H1 (cell line): ENCODE results near the gene DYRK1A. TPM values are rescaled to one million over a fixed set of nuclear protein-coding genes. Genes with fewer than 3 reads are reported as not detected.

Experiments used
- BACH1 ChIP-seq: IDR thresholded peaks from 2 replicates; pipeline ENCODE4 v1.6.1; 2012; ENCODE audit warnings: low read length, improper control_type of control experiment
- CBX5 ChIP-seq: fragments of 300-800, 300-1000 bp; sonication (generic); IDR thresholded peaks from 2 replicates; pipeline ENCODE4 v1.7.1; 2016; ENCODE audit warnings: antibody characterized with exemption, low read length, low read depth
- CHD2 ChIP-seq: IDR thresholded peaks from 2 replicates; pipeline ENCODE4 v1.6.1; 2012; ENCODE audit warnings: low read length, improper control_type of control experiment
- EZH2 ChIP-seq: fragments of 200-600 bp; sonication (generic); IDR thresholded peaks from 2 replicates; pipeline ENCODE4 v1.7.1; 2012; ENCODE audit warnings: low read depth, mild to moderate bottlenecking, moderate library complexity, low read length, inconsistent platforms; ENCODE audit not compliant: severe bottlenecking
- FOSL1 ChIP-seq: IDR thresholded peaks from 2 replicates; pipeline ENCODE4 v1.6.1; 2011; ENCODE audit warnings: mild to moderate bottlenecking, low read depth, low read length, moderate library complexity; ENCODE audit not compliant: insufficient read depth
- POU5F1 ChIP-seq: IDR thresholded peaks from 2 replicates; pipeline ENCODE4 v1.6.1; 2011; ENCODE audit warnings: low read depth, mild to moderate bottlenecking, low read length, moderate library complexity
- RAD21 ChIP-seq, 2 experiments: IDR thresholded peaks in 1 of 2; conservative IDR thresholded peaks in 1 of 2; 2 replicates each; pipeline ENCODE4 v1.6.1; 2011; ENCODE audit warnings: low read depth in 2 of 2, low read length in 2 of 2, improper control_type of control experiment in 1 of 2, inconsistent platforms in 1 of 2, mild to moderate bottlenecking in 1 of 2, moderate library complexity in 1 of 2
- SAP30 ChIP-seq: fragments of 300-600 bp; sonication (generic); IDR thresholded peaks from 2 replicates; pipeline ENCODE4 v1.7.1; 2012; ENCODE audit warnings: low read length, moderate library complexity, mild to moderate bottlenecking, inconsistent platforms; ENCODE audit not compliant: insufficient read depth, insufficient replicate concordance
- SRF ChIP-seq: IDR thresholded peaks from 2 replicates; pipeline ENCODE4 v1.6.1; 2011; ENCODE audit warnings: mild to moderate bottlenecking, low read depth, low read length, moderate library complexity
- TBP ChIP-seq: IDR thresholded peaks from 2 replicates; pipeline ENCODE4 v1.6.1; 2011; ENCODE audit warnings: low read depth, low read length, improper control_type of control experiment
- YY1 ChIP-seq: IDR thresholded peaks from 2 replicates; pipeline ENCODE4 v1.6.1; 2011; ENCODE audit warnings: low read depth, mild to moderate bottlenecking, low read length
- polyA plus RNA-seq, 7 experiments: library from polyadenylated mRNA; depleted of rRNA in 3 of 7; stranded (reverse) in 5 of 7; unstranded in 2 of 7; fragments of >200 nt in 5 of 7; fragments of 200-250 nt in 2 of 7; gene quantifications; 1 replicate in 5 of 7; 2 replicates in 1 of 7; 4 replicates in 1 of 7; pipeline versions ENCODE4 v1.2.1 to v1.2.3, GENCODE V29; 2011 to 2013; ENCODE audit warnings: missing spikeins in 2 of 7, mixed read lengths in 2 of 7
- total RNA-seq: library from RNA; stranded (reverse); fragmentation: NEBNext Ultra II Directional; extraction: Animal tissue kit (Norgen Biotek cat#: 25700); gene quantifications from 2 replicates; pipeline ENCODE4 v1.2.1, GENCODE V29; 2021
- TF ChIP-seq, protein P1 (sequence below): fragments of 300-600 bp; sonication (generic); IDR thresholded peaks from 2 replicates; pipeline ENCODE4 v1.7.1; 2012; ENCODE audit warnings: low read length, moderate library complexity, mild to moderate bottlenecking, inconsistent platforms; ENCODE audit not compliant: insufficient replicate concordance

The DYRK1A gene
- total and polyA plus RNA-seq, 2 of the 8 experiments (the other 6 are each of a cell fraction or from before 2014, with no cell fraction given): 61.1 to 62.2 TPM

DNA sequence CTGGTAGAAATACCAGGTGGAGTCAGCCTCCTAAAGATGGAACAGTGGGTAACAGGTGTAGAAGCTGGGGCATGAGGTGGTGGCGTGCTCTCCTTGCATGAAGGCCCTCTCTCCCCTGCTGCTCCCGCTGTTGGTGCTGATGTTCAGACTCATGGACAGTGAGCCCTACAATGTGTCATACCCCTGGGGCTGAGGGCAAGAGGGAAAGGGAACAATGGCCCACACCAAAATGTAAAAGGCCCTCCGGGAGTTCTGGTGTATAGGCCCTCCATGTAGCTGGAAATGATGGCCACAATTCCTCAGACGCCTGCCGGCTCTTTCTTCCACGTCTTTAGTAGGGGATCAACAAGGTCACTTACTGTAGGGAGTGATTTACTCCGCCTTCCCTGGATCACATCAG lies 194.9 kb downstream of the DYRK1A start (continued):
- TF ChIP-seq, protein P1, sequence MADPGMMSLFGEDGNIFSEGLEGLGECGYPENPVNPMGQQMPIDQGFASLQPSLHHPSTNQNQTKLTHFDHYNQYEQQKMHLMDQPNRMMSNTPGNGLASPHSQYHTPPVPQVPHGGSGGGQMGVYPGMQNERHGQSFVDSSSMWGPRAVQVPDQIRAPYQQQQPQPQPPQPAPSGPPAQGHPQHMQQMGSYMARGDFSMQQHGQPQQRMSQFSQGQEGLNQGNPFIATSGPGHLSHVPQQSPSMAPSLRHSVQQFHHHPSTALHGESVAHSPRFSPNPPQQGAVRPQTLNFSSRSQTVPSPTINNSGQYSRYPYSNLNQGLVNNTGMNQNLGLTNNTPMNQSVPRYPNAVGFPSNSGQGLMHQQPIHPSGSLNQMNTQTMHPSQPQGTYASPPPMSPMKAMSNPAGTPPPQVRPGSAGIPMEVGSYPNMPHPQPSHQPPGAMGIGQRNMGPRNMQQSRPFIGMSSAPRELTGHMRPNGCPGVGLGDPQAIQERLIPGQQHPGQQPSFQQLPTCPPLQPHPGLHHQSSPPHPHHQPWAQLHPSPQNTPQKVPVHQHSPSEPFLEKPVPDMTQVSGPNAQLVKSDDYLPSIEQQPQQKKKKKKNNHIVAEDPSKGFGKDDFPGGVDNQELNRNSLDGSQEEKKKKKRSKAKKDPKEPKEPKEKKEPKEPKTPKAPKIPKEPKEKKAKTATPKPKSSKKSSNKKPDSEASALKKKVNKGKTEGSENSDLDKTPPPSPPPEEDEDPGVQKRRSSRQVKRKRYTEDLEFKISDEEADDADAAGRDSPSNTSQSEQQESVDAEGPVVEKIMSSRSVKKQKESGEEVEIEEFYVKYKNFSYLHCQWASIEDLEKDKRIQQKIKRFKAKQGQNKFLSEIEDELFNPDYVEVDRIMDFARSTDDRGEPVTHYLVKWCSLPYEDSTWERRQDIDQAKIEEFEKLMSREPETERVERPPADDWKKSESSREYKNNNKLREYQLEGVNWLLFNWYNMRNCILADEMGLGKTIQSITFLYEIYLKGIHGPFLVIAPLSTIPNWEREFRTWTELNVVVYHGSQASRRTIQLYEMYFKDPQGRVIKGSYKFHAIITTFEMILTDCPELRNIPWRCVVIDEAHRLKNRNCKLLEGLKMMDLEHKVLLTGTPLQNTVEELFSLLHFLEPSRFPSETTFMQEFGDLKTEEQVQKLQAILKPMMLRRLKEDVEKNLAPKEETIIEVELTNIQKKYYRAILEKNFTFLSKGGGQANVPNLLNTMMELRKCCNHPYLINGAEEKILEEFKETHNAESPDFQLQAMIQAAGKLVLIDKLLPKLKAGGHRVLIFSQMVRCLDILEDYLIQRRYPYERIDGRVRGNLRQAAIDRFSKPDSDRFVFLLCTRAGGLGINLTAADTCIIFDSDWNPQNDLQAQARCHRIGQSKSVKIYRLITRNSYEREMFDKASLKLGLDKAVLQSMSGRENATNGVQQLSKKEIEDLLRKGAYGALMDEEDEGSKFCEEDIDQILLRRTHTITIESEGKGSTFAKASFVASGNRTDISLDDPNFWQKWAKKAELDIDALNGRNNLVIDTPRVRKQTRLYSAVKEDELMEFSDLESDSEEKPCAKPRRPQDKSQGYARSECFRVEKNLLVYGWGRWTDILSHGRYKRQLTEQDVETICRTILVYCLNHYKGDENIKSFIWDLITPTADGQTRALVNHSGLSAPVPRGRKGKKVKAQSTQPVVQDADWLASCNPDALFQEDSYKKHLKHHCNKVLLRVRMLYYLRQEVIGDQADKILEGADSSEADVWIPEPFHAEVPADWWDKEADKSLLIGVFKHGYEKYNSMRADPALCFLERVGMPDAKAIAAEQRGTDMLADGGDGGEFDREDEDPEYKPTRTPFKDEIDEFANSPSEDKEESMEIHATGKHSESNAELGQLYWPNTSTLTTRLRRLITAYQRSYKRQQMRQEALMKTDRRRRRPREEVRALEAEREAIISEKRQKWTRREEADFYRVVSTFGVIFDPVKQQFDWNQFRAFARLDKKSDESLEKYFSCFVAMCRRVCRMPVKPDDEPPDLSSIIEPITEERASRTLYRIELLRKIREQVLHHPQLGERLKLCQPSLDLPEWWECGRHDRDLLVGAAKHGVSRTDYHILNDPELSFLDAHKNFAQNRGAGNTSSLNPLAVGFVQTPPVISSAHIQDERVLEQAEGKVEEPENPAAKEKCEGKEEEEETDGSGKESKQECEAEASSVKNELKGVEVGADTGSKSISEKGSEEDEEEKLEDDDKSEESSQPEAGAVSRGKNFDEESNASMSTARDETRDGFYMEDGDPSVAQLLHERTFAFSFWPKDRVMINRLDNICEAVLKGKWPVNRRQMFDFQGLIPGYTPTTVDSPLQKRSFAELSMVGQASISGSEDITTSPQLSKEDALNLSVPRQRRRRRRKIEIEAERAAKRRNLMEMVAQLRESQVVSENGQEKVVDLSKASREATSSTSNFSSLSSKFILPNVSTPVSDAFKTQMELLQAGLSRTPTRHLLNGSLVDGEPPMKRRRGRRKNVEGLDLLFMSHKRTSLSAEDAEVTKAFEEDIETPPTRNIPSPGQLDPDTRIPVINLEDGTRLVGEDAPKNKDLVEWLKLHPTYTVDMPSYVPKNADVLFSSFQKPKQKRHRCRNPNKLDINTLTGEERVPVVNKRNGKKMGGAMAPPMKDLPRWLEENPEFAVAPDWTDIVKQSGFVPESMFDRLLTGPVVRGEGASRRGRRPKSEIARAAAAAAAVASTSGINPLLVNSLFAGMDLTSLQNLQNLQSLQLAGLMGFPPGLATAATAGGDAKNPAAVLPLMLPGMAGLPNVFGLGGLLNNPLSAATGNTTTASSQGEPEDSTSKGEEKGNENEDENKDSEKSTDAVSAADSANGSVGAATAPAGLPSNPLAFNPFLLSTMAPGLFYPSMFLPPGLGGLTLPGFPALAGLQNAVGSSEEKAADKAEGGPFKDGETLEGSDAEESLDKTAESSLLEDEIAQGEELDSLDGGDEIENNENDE: no peak
- TF ChIP-seq FOSL1 (no peak), BACH1 (no peak), SRF (no peak), CBX5 (no peak), RAD21 (IDR thresholded peaks at IDR 0.05 in 1 of 2, conservative IDR thresholded peaks at IDR 0.05 in 1 of 2; ENCODE audit: low read depth in 2 of 2, low read length in 2 of 2) (no peak), CHD2 (no peak), YY1 (no peak), EZH2 (no peak), TBP (no peak), POU5F1 (no peak), SAP30 (no peak)
